IPS-15b (cell line): ENCODE results near the gene WFIKKN1.
A peak's percentile ranks its signal among the peaks of the same experiment; 100 is the strongest.

Experiments
- H3K27me3 ChIP-seq: one replicate; pipeline ENCODE4 v1.6.1; 2013; ENCODE audit warnings: low read length; ENCODE audit not compliant: control insufficient read depth, insufficient read depth
- H3K36me3 ChIP-seq: one replicate; pipeline ENCODE4 v1.6.1; 2013; ENCODE audit warnings: low read length; ENCODE audit not compliant: control insufficient read depth, insufficient read depth
- H3K4me1 ChIP-seq: one replicate; pipeline ENCODE4 v1.6.1; 2013; ENCODE audit warnings: mild to moderate bottlenecking, low read length; ENCODE audit not compliant: control insufficient read depth, insufficient read depth
- H3K4me3 ChIP-seq: one replicate; pipeline ENCODE4 v1.5.1; 2013; ENCODE audit warnings: low read depth, low read length
- H3K9ac ChIP-seq: one replicate; pipeline ENCODE4 v1.6.1; 2013; ENCODE audit warnings: low read depth, mild to moderate bottlenecking, low read length
- H3K9me3 ChIP-seq: one replicate; pipeline ENCODE4 v1.6.1; 2013; ENCODE audit warnings: mild to moderate bottlenecking, low read length; ENCODE audit not compliant: control insufficient read depth, insufficient read depth

Gene WFIKKN1

DNA sequence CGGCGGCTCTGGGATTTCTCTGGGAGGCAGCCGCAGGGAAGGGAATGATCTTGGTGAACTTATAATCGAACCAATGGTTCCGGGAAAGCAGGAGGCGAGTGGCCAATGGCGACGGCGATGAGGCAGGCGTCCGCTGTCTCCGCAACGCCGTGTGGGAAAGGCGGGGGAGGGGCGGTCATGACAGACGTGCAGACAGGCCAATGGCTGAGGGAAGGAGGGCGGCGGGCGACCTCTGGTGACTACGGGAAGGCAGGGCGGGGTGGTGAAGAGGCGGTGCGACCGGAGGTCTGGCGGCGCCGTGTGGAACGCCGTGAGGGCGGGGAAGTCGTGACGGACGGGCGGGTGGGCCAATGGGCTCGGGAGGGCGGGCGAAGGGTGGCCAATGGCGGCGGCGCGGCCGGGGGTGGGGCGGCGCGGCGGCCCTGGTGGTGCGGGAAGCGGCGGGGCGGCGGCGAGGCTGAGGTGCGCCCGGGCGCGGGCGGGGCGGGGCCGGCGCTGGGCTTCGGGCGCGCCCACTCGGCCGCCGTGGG is 41.1 kb upstream of the WFIKKN1 start, which contains the start of gene RAB40C:
TSS of gene RAB40C (plus strand) at position 409 of the 530 bp plus-strand sequence. CDS start 226 bp downstream, outside the sequence.
- H3K36me3 ChIP-seq = peaks cover 3% of the 10 kb centered on the region
- peaks cover 21% of the 10 kb centered on the region for H3K27me3 ChIP-seq
- H3K9me3 ChIP-seq = no peaks in the 10 kb centered on the region
- H3K4me3 ChIP-seq = peak within 1 kb of the TSS; percentile 97
- peak within 1 kb of the TSS; percentile 94 for H3K9ac ChIP-seq
- no peaks in the 10 kb centered on the region for H3K4me1 ChIP-seq

GRCh38 chr16:590188-590814 is 40.5 kb upstream of the WFIKKN1 start:
- Histone ChIP-seq H3K9ac (peak overlapping the region; percentile 79), H3K4me1 (no peaks in the 10 kb centered on the region)

DNA sequence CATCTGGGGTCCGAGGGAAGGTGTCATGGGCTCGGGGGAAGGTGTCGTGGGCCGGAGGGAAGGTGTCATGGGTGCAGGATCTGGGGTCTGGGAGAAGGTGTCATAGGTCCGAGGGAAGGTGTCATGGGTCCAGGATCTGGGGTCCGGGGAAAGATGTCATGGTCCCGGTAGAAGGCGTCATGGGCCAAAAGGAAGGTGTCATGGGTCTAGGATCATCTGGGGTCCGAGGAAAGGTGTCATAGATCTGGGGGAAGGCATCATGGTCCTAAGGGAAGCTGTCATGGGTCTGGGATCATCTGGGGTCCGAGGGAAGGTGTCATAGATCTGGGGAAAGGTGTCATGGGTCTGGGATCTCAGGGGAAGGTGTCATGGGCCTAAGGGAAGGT is 40.0 kb upstream of the WFIKKN1 start:
- Histone ChIP-seq H3K9ac (peak overlapping the region; percentile 79), H3K4me3 (peak overlapping the region; percentile 75), H3K36me3 (peaks cover 3% of the 10 kb centered on the region), H3K27me3 (peaks cover 18% of the 10 kb centered on the region), H3K4me1 (no peaks in the 10 kb centered on the region), H3K9me3 (no peaks in the 10 kb centered on the region)

More at GRCh38 chr16:590188-590814, 40.5 kb upstream of the WFIKKN1 start:
- Histone ChIP-seq H3K36me3 (peaks cover 3% of the 10 kb centered on the region), H3K27me3 (peaks cover 21% of the 10 kb centered on the region), H3K9me3 (no peaks in the 10 kb centered on the region), H3K4me3 (peak overlapping the region; percentile 75)

- Histone ChIP-seq H3K4me3 (peak overlapping the region; percentile 75), H3K4me1 (no peaks in the 10 kb centered on the region), H3K9me3 (no peaks in the 10 kb centered on the region), H3K27me3 (peaks cover 14% of the 10 kb centered on the region), H3K36me3 (peaks cover 3% of the 10 kb centered on the region), H3K9ac (no peak overlapping the region)
These were observed 39.6 kb upstream of the WFIKKN1 start for GRCh38 chr16:591231-591630.

DNA sequence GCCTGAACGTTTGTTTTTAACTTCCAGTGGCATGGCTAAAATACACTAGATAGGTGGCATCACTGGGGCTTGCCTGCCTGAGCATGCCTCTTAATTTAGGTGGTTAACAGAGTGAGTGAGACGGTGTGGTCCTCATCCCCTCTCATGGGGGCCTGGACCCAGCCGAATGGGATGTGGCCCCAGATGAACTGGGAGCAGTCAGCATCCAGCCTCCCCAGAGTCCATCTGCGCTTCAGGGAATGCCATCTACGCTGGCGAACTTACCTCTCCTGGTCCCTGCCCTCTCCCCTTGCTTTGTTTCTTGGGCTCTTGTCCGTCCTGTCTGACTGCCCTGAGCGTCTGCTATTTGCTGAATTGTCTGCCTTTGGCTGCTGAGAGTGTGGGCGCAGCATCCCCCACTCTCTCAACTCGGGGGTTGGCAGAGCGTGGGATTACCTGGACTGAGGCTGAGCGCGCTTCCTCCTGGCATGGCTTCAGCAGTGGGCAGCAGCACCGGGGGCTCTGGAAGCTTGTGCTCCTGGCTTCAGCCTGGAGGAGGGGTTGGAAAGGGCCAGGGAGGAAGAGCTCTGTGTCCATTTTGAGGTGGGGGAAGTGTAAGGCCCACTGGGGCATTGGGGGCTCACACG is 38.8 kb upstream of the WFIKKN1 start:
- Histone ChIP-seq H3K27me3 (peaks cover 6% of the 10 kb centered on the region), H3K9me3 (no peaks in the 10 kb centered on the region), H3K4me3 (no peak overlapping the region), H3K4me1 (no peaks in the 10 kb centered on the region), H3K9ac (no peak overlapping the region), H3K36me3 (peaks cover 3% of the 10 kb centered on the region)

- H3K36me3 ChIP-seq = peaks cover 3% of the 10 kb centered on the region
- H3K4me3 ChIP-seq = no peak overlapping the region
- H3K9ac ChIP-seq = no peak overlapping the region
- no peaks in the 10 kb centered on the region for H3K4me1 ChIP-seq
- peaks cover 6% of the 10 kb centered on the region for H3K27me3 ChIP-seq
- H3K9me3 ChIP-seq = no peaks in the 10 kb centered on the region
These were observed 38.1 kb upstream of the WFIKKN1 start for GRCh38 chr16:592518-593306.

GRCh38 chr16:593406-593805 is 37.4 kb upstream of the WFIKKN1 start:
- Histone ChIP-seq H3K9me3 (no peaks in the 10 kb centered on the region), H3K4me1 (no peaks in the 10 kb centered on the region), H3K4me3 (no peak overlapping the region), H3K27me3 (peaks cover 6% of the 10 kb centered on the region), H3K9ac (no peak overlapping the region), H3K36me3 (peaks cover 3% of the 10 kb centered on the region)

DNA sequence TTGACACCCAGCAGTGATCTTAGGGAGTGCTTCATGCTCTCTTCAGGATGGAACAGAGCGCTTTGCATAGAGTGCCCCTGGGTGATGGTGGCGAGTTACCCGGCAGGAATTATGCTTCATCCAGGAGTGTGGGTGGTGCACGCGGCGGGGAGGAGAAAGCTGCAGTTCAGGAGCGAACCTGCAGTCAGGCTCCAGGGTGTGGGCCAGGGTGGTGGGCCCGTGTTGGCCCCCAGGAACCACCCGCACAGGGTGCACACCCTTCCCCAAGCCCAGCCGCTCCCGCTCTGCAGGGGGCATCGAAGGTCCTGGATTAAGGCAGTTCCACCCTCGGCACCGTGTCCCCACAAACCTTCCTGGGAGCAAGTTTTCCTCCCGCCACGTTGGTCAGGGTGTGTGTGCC is 37.0 kb upstream of the WFIKKN1 start:
- no peaks in the 10 kb centered on the region for H3K4me1 ChIP-seq
- H3K36me3 ChIP-seq = peaks cover 3% of the 10 kb centered on the region
- H3K4me3 ChIP-seq = no peak overlapping the region
- H3K9me3 ChIP-seq = no peaks in the 10 kb centered on the region
- peaks cover 6% of the 10 kb centered on the region for H3K27me3 ChIP-seq
- no peak overlapping the region for H3K9ac ChIP-seq

DNA sequence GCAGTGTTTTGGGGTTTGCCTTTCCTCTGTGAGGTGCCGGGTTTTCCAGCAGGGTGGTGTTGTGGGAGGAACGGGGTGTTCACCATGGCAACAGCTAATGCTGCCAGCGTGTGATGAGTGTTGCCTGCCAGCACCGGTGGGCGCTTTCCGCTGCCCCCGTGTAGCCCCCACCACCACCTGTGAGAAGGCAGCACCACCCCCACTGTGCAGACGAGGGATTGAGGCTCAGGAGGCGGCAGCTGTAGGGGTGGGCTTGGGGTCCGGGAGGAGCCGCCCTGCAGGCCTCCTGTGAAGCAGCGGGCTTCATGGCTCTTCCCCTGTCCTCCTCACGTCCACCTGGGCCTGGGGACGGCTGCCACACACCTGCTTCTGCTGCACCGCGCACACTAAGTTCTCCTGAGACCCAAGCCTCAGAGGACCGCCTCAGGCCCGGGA is 35.7 kb upstream of the WFIKKN1 start:
- Histone ChIP-seq H3K36me3 (peaks cover 10% of the 10 kb centered on the region), H3K9ac (no peak overlapping the region), H3K4me1 (no peaks in the 10 kb centered on the region)

DNA sequence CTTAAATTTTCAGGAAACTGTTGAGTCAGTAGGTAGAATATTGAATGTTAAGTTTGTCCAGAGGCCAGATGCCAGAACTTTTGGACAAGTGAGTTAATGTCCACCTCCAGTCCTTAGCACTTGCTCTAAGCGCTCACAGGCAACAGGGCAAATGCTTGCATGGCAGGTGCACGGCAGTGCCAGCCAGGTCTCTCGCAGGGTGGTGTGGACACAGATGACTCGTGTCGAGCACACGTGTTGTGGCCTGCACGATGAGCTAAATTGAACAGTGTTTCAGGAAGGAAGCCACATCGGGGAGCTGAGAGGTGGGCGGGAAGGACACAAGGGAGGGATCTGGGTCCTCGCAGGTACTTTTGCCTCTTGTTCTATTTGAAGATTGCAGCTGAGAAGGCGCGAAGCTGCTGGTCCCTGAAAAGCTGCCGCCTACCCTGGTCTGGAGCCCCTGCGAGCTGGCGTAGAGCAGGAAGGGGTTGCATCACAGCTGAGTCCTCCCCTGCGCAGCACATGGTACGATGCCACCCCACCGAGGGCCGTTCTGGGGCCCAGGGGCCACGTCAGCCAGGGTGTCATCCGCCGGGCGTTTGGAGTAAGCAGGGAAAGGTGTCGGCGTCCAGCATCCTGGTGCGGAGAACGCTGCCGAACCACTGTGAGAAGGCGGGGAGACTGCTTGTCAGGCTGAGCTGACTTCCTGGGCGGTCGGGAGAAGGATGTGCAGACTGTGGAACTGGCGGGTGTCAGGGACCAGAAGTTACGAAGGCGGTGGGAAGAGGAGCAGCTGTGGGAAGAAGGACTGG is 34.6 kb upstream of the WFIKKN1 start:
- no peaks in the 10 kb centered on the region for H3K9me3 ChIP-seq
- H3K4me1 ChIP-seq = no peaks in the 10 kb centered on the region
- peaks cover 10% of the 10 kb centered on the region for H3K36me3 ChIP-seq
- H3K9ac ChIP-seq = no peak overlapping the region
- H3K4me3 ChIP-seq = no peak overlapping the region
- H3K27me3 ChIP-seq = peaks cover under 1% of the 10 kb centered on the region

More for the DNA sequence above, 35.7 kb upstream of the WFIKKN1 start:
- H3K9me3 ChIP-seq = no peaks in the 10 kb centered on the region
- H3K27me3 ChIP-seq = peaks cover 6% of the 10 kb centered on the region
- no peak overlapping the region for H3K4me3 ChIP-seq

DNA sequence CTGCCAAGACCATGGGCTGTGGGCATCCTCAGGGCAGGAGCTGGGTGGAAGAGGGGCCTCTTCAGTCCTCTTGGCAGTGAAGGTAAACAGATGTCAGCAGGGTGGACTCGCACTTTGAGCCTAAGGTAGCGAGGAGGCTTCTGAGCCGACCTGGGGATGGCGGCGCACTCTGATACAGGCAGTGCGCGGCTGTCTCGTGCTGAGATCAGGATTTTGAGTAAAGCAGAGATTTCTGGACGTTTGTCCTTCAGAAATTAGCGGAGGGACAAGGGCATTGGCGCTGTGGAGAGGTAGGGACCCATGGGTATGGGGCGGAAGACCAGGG is 34.1 kb upstream of the WFIKKN1 start:
- Histone ChIP-seq H3K4me3 (no peak overlapping the region), H3K9ac (no peak overlapping the region), H3K9me3 (no peaks in the 10 kb centered on the region), H3K36me3 (peaks cover 12% of the 10 kb centered on the region), H3K4me1 (no peaks in the 10 kb centered on the region), H3K27me3 (no peaks in the 10 kb centered on the region)
